H1 (cell line): Measurements from ENCODE around the gene TCHP. TPM values are rescaled to one million over a fixed set of nuclear protein-coding genes. Genes with fewer than 3 reads are reported as not detected.

Experiments
- CTCF ChIA-PET: fragments of 300-600 bp; sonication (Branson Sonifier 250); formaldehyde crosslinking; loops from one replicate; lab custom pipeline; 2021; ENCODE audit not compliant: partially characterized antibody; lab: Charles Lee
- POLR2A ChIA-PET: fragments of 300-600 bp; sonication (Branson Sonifier 250); formaldehyde crosslinking; loops from one replicate; lab custom pipeline; 2021; ENCODE audit warnings: inconsistent platforms; ENCODE audit not compliant: partially characterized antibody; lab: Charles Lee
- DNase-seq, 2 experiments: peaks; one replicate each; pipeline versions ENCODE4 v3.0.0 to v3.0.0-alpha.2; 2010 to 2022; ENCODE audit warnings: low spot score in 2 of 2, low read depth in 1 of 2, mixed read lengths in 1 of 2
- FAIRE-seq: peaks from 2 replicates; lab custom pipeline; 2011; peaks lifted over from hg19 to GRCh38; lab: Jason Lieb, UNC
- H2AFZ ChIP-seq: 2 replicates; pipeline ENCODE4 v1.8.1; 2012; ENCODE audit warnings: low read length, inconsistent platforms
- H2AK5ac ChIP-seq: 2 replicates; pipeline ENCODE4 v1.6.1; 2013; ENCODE audit warnings: low read depth, low read length
- H2BK120ac ChIP-seq: replicated peaks from 2 replicates; pipeline ENCODE3; 2013; ENCODE audit warnings: low read depth, low read length, inconsistent platforms
- H2BK12ac ChIP-seq: 2 replicates; pipeline ENCODE4 v1.6.1; 2013; ENCODE audit warnings: low read depth, low read length
- H2BK15ac ChIP-seq: 2 replicates; pipeline ENCODE4 v1.6.1; 2013; ENCODE audit warnings: low read length
- H2BK20ac ChIP-seq: 2 replicates; pipeline ENCODE4 v1.6.1; 2013; ENCODE audit warnings: low read length
- H2BK5ac ChIP-seq: 2 replicates; pipeline ENCODE4 v1.6.1; 2013; ENCODE audit warnings: low read depth, low read length
- H3K14ac ChIP-seq: 2 replicates; pipeline ENCODE4 v1.6.1; 2013; ENCODE audit warnings: inconsistent platforms; ENCODE audit not compliant: insufficient read length
- H3K18ac ChIP-seq: 2 replicates; pipeline ENCODE4 v1.6.1; 2013; ENCODE audit warnings: low read length; ENCODE audit errors: extremely low read depth
- H3K23ac ChIP-seq: 2 replicates; pipeline ENCODE4 v1.6.1; 2013; ENCODE audit warnings: inconsistent platforms; ENCODE audit not compliant: insufficient read length
- H3K23me2 ChIP-seq: 2 replicates; pipeline ENCODE4 v1.6.1; 2013; ENCODE audit warnings: low read depth, low read length
- H3K27ac ChIP-seq: 2 replicates; pipeline ENCODE4 v1.6.1; 2011; ENCODE audit warnings: low read depth, low read length, inconsistent platforms
- H3K27me3 ChIP-seq, 4 experiments: replicated peaks in 1 of 4; 1 replicate in 1 of 4; 2 replicates in 3 of 4; pipeline versions ENCODE4 v1.6.1 to v1.8.1; 2011 to 2013; ENCODE audit warnings: low read length in 3 of 4, mild to moderate bottlenecking in 3 of 4, inconsistent platforms in 2 of 4, mixed read lengths in 2 of 4, moderate library complexity in 1 of 4; ENCODE audit not compliant: control insufficient read depth in 3 of 4, insufficient read depth in 3 of 4; ENCODE audit errors: extremely low read depth in 1 of 4
- H3K36me3 ChIP-seq, 4 experiments: 2 replicates each; pipeline versions ENCODE4 v1.6.1 to v1.8.1; 2011 to 2013; ENCODE audit warnings: mild to moderate bottlenecking in 4 of 4, low read length in 3 of 4, moderate library complexity in 2 of 4, control low read depth in 1 of 4, inconsistent platforms in 1 of 4; ENCODE audit not compliant: insufficient read depth in 4 of 4, control insufficient read depth in 2 of 4
- H3K4ac ChIP-seq: replicated peaks from 2 replicates; pipeline ENCODE3; 2013; ENCODE audit warnings: low read length, low read depth, mixed read lengths, inconsistent platforms; ENCODE audit not compliant: insufficient read length
- H3K4me1 ChIP-seq, 4 experiments: replicated peaks in 1 of 4; 1 replicate in 1 of 4; 2 replicates in 3 of 4; pipeline versions ENCODE4 v1.6.1 to v1.8.1; 2011 to 2013; ENCODE audit warnings: low read length in 3 of 4, inconsistent platforms in 2 of 4, mixed read lengths in 1 of 4; ENCODE audit not compliant: insufficient read depth in 4 of 4, control insufficient read depth in 3 of 4
- H3K4me2 ChIP-seq, 2 experiments: 2 replicates each; pipeline versions ENCODE4 v1.6.1 to v1.8.1; 2011 to 2013; ENCODE audit warnings: low read depth in 2 of 2, low read length in 2 of 2, control low read depth in 1 of 2, inconsistent platforms in 1 of 2, mild to moderate bottlenecking in 1 of 2; ENCODE audit not compliant: insufficient read depth in 1 of 2
- H3K4me3 ChIP-seq, 4 experiments: fragments of 200-600, 300-600 bp in 1 of 4; sonication (generic), shearing (Covaris generic), sonication (Bioruptor Twin) in 1 of 4; 2 replicates each; pipeline versions ENCODE4 v1.5.1 to v1.8.1; 2011 to 2016; ENCODE audit warnings: low read length in 4 of 4, low read depth in 3 of 4, control low read depth in 2 of 4, inconsistent platforms in 2 of 4, mild to moderate bottlenecking in 2 of 4, mixed read lengths in 1 of 4, moderate library complexity in 1 of 4; ENCODE audit not compliant: insufficient read depth in 2 of 4; ENCODE audit errors: extremely low read depth in 1 of 4
- H3K56ac ChIP-seq: replicated peaks from 2 replicates; pipeline ENCODE3; 2013; ENCODE audit warnings: low read depth, mild to moderate bottlenecking, mixed read lengths, low read length, inconsistent platforms; ENCODE audit not compliant: insufficient read length
- H3K79me1 ChIP-seq: 2 replicates; pipeline ENCODE4 v1.6.1; 2013; ENCODE audit warnings: low read depth, low read length, control low read depth
- H3K79me2 ChIP-seq, 2 experiments: 2 replicates each; pipeline versions ENCODE4 v1.6.1 to v1.8.1; 2012 to 2013; ENCODE audit warnings: low read length in 2 of 2, mild to moderate bottlenecking in 2 of 2, inconsistent platforms in 1 of 2; ENCODE audit not compliant: insufficient read depth in 2 of 2, control insufficient read depth in 1 of 2
- H3K9ac ChIP-seq, 4 experiments: replicated peaks in 1 of 4; 1 replicate in 1 of 4; 2 replicates in 3 of 4; pipeline versions ENCODE4 v1.6.1 to v1.8.1; 2011 to 2013; ENCODE audit warnings: low read depth in 3 of 4, low read length in 3 of 4, control low read depth in 2 of 4, mild to moderate bottlenecking in 2 of 4, moderate library complexity in 2 of 4, inconsistent platforms in 1 of 4; ENCODE audit errors: extremely low read depth in 1 of 4
- H3K9me3 ChIP-seq, 2 experiments: 2 replicates each; pipeline versions ENCODE4 v1.6.1 to v1.8.1; 2012 to 2013; ENCODE audit warnings: mild to moderate bottlenecking in 2 of 2, moderate library complexity in 2 of 2, control low read depth in 1 of 2, inconsistent platforms in 1 of 2, low read depth in 1 of 2, low read length in 1 of 2, mixed read lengths in 1 of 2; ENCODE audit not compliant: insufficient read depth in 2 of 2
- H4K20me1 ChIP-seq, 2 experiments: replicated peaks in 1 of 2; 2 replicates each; pipeline versions ENCODE3 to v1.8.1; 2011 to 2013; ENCODE audit warnings: inconsistent platforms in 2 of 2, low read length in 2 of 2, mild to moderate bottlenecking in 1 of 2; ENCODE audit not compliant: insufficient read depth in 2 of 2, control insufficient read depth in 1 of 2
- H4K5ac ChIP-seq: 2 replicates; pipeline ENCODE4 v1.6.1; 2013; ENCODE audit warnings: low read length, low read depth, mixed read lengths, inconsistent platforms; ENCODE audit not compliant: insufficient read length
- H4K8ac ChIP-seq: 2 replicates; pipeline ENCODE4 v1.8.0; 2013; ENCODE audit warnings: mild to moderate bottlenecking, moderate library complexity, low read length, inconsistent platforms; ENCODE audit not compliant: insufficient read depth; ENCODE audit errors: extremely low read depth
- H4K91ac ChIP-seq: replicated peaks from 2 replicates; pipeline ENCODE3; 2013; ENCODE audit warnings: low read length, mixed read lengths, inconsistent platforms; ENCODE audit not compliant: insufficient read length
- ASH2L ChIP-seq: fragments of 200-600, 300-600 bp; sonication (generic); IDR thresholded peaks from one replicate; pipeline ENCODE4 v1.7.1; 2017; ENCODE audit warnings: low read length
- BACH1 ChIP-seq: IDR thresholded peaks from 2 replicates; pipeline ENCODE4 v1.6.1; 2012; ENCODE audit warnings: low read length, improper control_type of control experiment
- CBX8 ChIP-seq: fragments of 300-800, 300-1000 bp; sonication (generic); IDR thresholded peaks from 2 replicates; pipeline ENCODE4 v1.7.1; 2016; ENCODE audit warnings: low read depth, low read length, borderline replicate concordance
- CREB1 ChIP-seq: IDR thresholded peaks from 2 replicates; pipeline ENCODE4 v1.6.1; 2012; ENCODE audit warnings: inconsistent platforms
- EGR1 ChIP-seq: IDR thresholded peaks from 2 replicates; pipeline ENCODE4 v1.6.1; 2011; ENCODE audit warnings: low read depth, low read length, borderline replicate concordance
- KDM5A ChIP-seq: fragments of 200-600 bp; IDR thresholded peaks from 2 replicates; pipeline ENCODE4 v1.7.1; 2012; ENCODE audit warnings: mild to moderate bottlenecking, low read length, inconsistent platforms, mixed read lengths
- NRF1 ChIP-seq: IDR thresholded peaks from 2 replicates; pipeline ENCODE4 v1.6.1; 2011; ENCODE audit warnings: mild to moderate bottlenecking, low read depth, low read length, improper control_type of control experiment
- POLR2A ChIP-seq, 2 experiments: IDR thresholded peaks; 1 replicate in 1 of 2; 2 replicates in 1 of 2; pipeline ENCODE4 v1.6.1; 2011; ENCODE audit warnings: low read depth in 2 of 2, low read length in 2 of 2, mild to moderate bottlenecking in 2 of 2; ENCODE audit errors: control extremely low read depth in 1 of 2
- POLR2AphosphoS5 ChIP-seq: IDR thresholded peaks from 2 replicates; pipeline ENCODE4 v1.6.1; 2011; ENCODE audit warnings: low read depth, low read length
- SIX5 ChIP-seq: IDR thresholded peaks from 2 replicates; pipeline ENCODE4 v1.6.1; 2011; ENCODE audit warnings: mild to moderate bottlenecking, low read depth, low read length
- TBP ChIP-seq: IDR thresholded peaks from 2 replicates; pipeline ENCODE4 v1.6.1; 2011; ENCODE audit warnings: low read depth, low read length, improper control_type of control experiment
- WGBS, 2 experiments: shearing (Covaris generic) in 1 of 2; methylation state at CpG; one replicate each; pipeline versions ENCODE4 v1.1.6 to v1.1.7; 2013 to 2015; ENCODE audit warnings: low lambda C conversion rate in 2 of 2, mixed read lengths in 2 of 2, inconsistent platforms in 1 of 2, low coverage in 1 of 2, missing lambda C conversion rate in 1 of 2; ENCODE audit not compliant: insufficient replicate concordance in 2 of 2, insufficient coverage in 1 of 2, insufficient read length in 1 of 2; ENCODE audit errors: extremely low coverage in 1 of 2, missing lambda C conversion rate in 1 of 2; 5-methylcytosine and 5-hydroxymethylcytosine counted together
- polyA plus RNA-seq, 7 experiments: library from polyadenylated mRNA; depleted of rRNA in 3 of 7; stranded (reverse) in 5 of 7; unstranded in 2 of 7; fragments of >200 nt in 5 of 7; fragments of 200-250 nt in 2 of 7; gene quantifications; 1 replicate in 5 of 7; 2 replicates in 1 of 7; 4 replicates in 1 of 7; pipeline versions ENCODE4 v1.2.1 to v1.2.3, GENCODE V29; 2011 to 2013; ENCODE audit warnings: missing spikeins in 2 of 7, mixed read lengths in 2 of 7
- total RNA-seq: library from RNA; stranded (reverse); fragmentation: NEBNext Ultra II Directional; extraction: Animal tissue kit (Norgen Biotek cat#: 25700); gene quantifications from 2 replicates; pipeline ENCODE4 v1.2.1, GENCODE V29; 2021
- TF ChIP-seq, protein P1 (sequence below): IDR thresholded peaks from 2 replicates; pipeline ENCODE4 v1.6.1; 2012; ENCODE audit warnings: inconsistent platforms
- TF ChIP-seq, protein P2 (sequence below): IDR thresholded peaks from 2 replicates; pipeline ENCODE4 v1.6.1; 2012; ENCODE audit warnings: low read length, inconsistent platforms

TCHP gene
- total and polyA plus RNA-seq, 2 of the 8 experiments (the other 6 are each of a cell fraction or from before 2014, with no cell fraction given): 2.8 to 4.5 TPM

DNA sequence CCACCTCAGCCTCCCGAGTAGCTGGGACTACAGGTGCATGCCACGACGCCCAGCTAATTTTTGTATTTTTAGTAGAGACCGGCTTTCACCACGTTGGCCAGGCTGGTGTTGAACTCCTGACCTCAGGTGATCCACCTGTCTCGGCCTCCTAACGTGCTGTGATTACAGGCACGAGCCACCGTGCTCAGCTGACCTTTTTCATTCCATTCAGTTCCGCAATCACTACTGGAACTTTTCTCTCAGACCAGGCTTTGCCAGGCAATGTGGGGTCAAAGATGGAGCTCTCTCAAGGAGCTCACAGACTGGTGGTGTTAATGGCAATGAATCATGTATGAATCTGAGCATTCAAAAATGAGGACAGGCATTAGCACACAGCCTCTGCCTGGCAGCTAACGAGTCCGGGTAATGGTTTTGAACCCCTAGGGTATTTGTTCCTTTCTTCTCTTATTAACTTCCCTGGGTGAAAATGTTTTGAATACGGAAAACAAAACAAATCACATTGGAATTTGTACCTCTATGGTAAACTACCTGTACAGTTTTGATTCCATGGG lies 9.4 kb upstream of the TCHP start:
- Histone ChIP-seq H2BK15ac (no peak overlapping the region), H3K79me1 (no peaks in the 10 kb centered on the region), H3K14ac (no peak overlapping the region), H3K4ac (no peak overlapping the region), H3K79me2 (no peaks in the 10 kb centered on the region), H2AFZ (no peak overlapping the region), H3K27me3 (peaks cover 0 to 11% (median 8%) of the 10 kb centered on the region in 4 experiments; a peak in 4 of 7 replicates), H2BK5ac (no peak overlapping the region), H3K4me3 (no peak overlapping the region), H4K8ac (no peak overlapping the region), H3K4me1 (peaks cover 0 to 4% (median 0%) of the 10 kb centered on the region in 4 experiments; a peak in 1 of 7 replicates), H3K9ac (no peak overlapping the region), H3K18ac (no peak overlapping the region), H3K56ac (no peak overlapping the region), H3K23ac (no peak overlapping the region), H2AK5ac (no peak overlapping the region), H4K91ac (no peak overlapping the region), H3K36me3 (no peaks in the 10 kb centered on the region), H4K20me1 (no peaks in the 10 kb centered on the region), H4K5ac (no peak overlapping the region), H3K27ac (no peak overlapping the region), H2BK120ac (no peak overlapping the region), H2BK12ac (no peak overlapping the region), H3K9me3 (no peaks in the 10 kb centered on the region), H2BK20ac (no peak overlapping the region), H3K23me2 (no peaks in the 10 kb centered on the region), H3K4me2 (no peak overlapping the region)
- DNase-seq (no peak), FAIRE-seq (no peak)
- ChIA-PET POLR2A (interaction anchor here (0.6 to 1.6 kb wide), 2 partner anchors 9 to 598 kb away, joined by 3 read pairs; no protein-coding TSS in a partner anchor), CTCF (interaction anchor here (0.6 to 2.0 kb wide), 5 partner anchors 20 to 45 kb away, joined by 3 to 7 read pairs (median 3); no protein-coding TSS in a partner anchor)
- WGBS, 2 experiments: 87% methylated on average over 13 of the region's 13 CpGs; no CpG with 5 or more reads in 1 of the 2 experiments
- TF ChIP-seq NRF1 (no peak), ASH2L (no peak), CBX8 (no peak), KDM5A (no peak), EGR1 (no peak), CREB1 (no peak), POLR2AphosphoS5 (no peak), BACH1 (no peak), TBP (no peak), POLR2A (IDR thresholded peaks at IDR 0.05; ENCODE audit: control extremely low read depth in 1 of 2, low read depth in 2 of 2, low read length in 2 of 2) (no peak), SIX5 (no peak)
- TF ChIP-seq, protein P1, sequence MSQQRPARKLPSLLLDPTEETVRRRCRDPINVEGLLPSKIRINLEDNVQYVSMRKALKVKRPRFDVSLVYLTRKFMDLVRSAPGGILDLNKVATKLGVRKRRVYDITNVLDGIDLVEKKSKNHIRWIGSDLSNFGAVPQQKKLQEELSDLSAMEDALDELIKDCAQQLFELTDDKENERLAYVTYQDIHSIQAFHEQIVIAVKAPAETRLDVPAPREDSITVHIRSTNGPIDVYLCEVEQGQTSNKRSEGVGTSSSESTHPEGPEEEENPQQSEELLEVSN: no peak
- TF ChIP-seq, protein P2, sequence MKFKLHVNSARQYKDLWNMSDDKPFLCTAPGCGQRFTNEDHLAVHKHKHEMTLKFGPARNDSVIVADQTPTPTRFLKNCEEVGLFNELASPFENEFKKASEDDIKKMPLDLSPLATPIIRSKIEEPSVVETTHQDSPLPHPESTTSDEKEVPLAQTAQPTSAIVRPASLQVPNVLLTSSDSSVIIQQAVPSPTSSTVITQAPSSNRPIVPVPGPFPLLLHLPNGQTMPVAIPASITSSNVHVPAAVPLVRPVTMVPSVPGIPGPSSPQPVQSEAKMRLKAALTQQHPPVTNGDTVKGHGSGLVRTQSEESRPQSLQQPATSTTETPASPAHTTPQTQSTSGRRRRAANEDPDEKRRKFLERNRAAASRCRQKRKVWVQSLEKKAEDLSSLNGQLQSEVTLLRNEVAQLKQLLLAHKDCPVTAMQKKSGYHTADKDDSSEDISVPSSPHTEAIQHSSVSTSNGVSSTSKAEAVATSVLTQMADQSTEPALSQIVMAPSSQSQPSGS: no peak
